Naive thymus-derived CD4-positive, alpha-beta T cell (primary cell): ENCODE measurements around the gene GET4. TPM values are rescaled to one million over a fixed set of nuclear protein-coding genes. Genes with fewer than 3 reads are reported as not detected.
"Not testable (repeated sequence)": the region's sequence is repeated elsewhere in the genome, so short reads cannot be mapped to it uniquely, and the experiment has no call there.

Experiments used
- ATAC-seq: fragments of 150-1000 bp; cut with Tn5 transposase; 2 replicates; pipeline ENCODE4 v1.10.0; 2021; ENCODE audit warnings: mild to moderate bottlenecking, moderate library complexity
- CTCF ChIA-PET: fragments of 350-600 bp; sonication (Branson Sonifier 250); formaldehyde crosslinking; loops from one replicate; lab custom pipeline; 2021; ENCODE audit warnings: antibody characterized with exemption; lab: Charles Lee
- POLR2A ChIA-PET: fragments of 350-600 bp; sonication (Branson Sonifier 250); formaldehyde crosslinking; loops from one replicate; lab custom pipeline; 2021; ENCODE audit warnings: antibody characterized with exemption, inconsistent platforms; lab: Charles Lee
- DNase-seq, 9 donors: peaks; one replicate each; pipeline versions ENCODE4 v3.0.0 to v3.0.0-alpha.2; 2020 to 2022; ENCODE audit warnings: mixed read lengths in 1 of 9
- H3K27ac ChIP-seq: one replicate; pipeline ENCODE4 v1.7.0; 2013; ENCODE audit warnings: mild to moderate bottlenecking, low read depth, low read length, moderate library complexity
- H3K27me3 ChIP-seq, 2 donors: one replicate each; pipeline ENCODE4 v1.7.0; 2013; ENCODE audit warnings: low read length in 2 of 2, mild to moderate bottlenecking in 2 of 2, moderate library complexity in 2 of 2; ENCODE audit not compliant: control insufficient read depth in 2 of 2, insufficient read depth in 2 of 2
- H3K36me3 ChIP-seq, 3 experiments: 1 replicate in 2 of 3; 2 replicates in 1 of 3; pipeline ENCODE4 v1.7.0; 2013; ENCODE audit warnings: low read length in 3 of 3, mild to moderate bottlenecking in 3 of 3, moderate library complexity in 1 of 3; ENCODE audit not compliant: insufficient read depth in 3 of 3, control insufficient read depth in 2 of 3
- H3K4me1 ChIP-seq, 2 donors: one replicate each; pipeline ENCODE4 v1.7.0; 2013; ENCODE audit warnings: low read length in 2 of 2, mild to moderate bottlenecking in 2 of 2, moderate library complexity in 1 of 2; ENCODE audit not compliant: control insufficient read depth in 2 of 2, insufficient read depth in 2 of 2
- H3K4me3 ChIP-seq: 2 replicates; pipeline ENCODE4 v1.7.0; 2013; ENCODE audit warnings: mild to moderate bottlenecking, low read length
- H3K9me3 ChIP-seq, 3 experiments: 1 replicate in 2 of 3; 2 replicates in 1 of 3; pipeline ENCODE4 v1.7.0; 2013; ENCODE audit warnings: low read length in 3 of 3; ENCODE audit not compliant: control insufficient read depth in 2 of 3
- H3K27ac Mint-ChIP-seq, 9 donors: one replicate each; pipeline ENCODE4 v1.8.0; 2020 to 2022; ENCODE audit warnings: mixed read lengths in 9 of 9, mild to moderate bottlenecking in 8 of 9, moderate library complexity in 5 of 9, inconsistent platforms in 2 of 9
- H3K27me3 Mint-ChIP-seq, 5 donors: one replicate each; pipeline ENCODE4 v1.8.0; 2021 to 2022; ENCODE audit warnings: mixed read lengths in 5 of 5, mild to moderate bottlenecking in 1 of 5
- H3K36me3 Mint-ChIP-seq, 5 donors: one replicate each; pipeline ENCODE4 v1.8.0; 2020 to 2022; ENCODE audit warnings: mixed read lengths in 5 of 5, mild to moderate bottlenecking in 3 of 5, inconsistent platforms in 1 of 5
- H3K4me1 Mint-ChIP-seq, 7 donors: one replicate each; pipeline ENCODE4 v1.8.0; 2020 to 2022; ENCODE audit warnings: mixed read lengths in 7 of 7, mild to moderate bottlenecking in 3 of 7, inconsistent platforms in 1 of 7
- H3K4me3 Mint-ChIP-seq, 10 donors: one replicate each; pipeline ENCODE4 v1.8.0; 2020 to 2022; ENCODE audit warnings: mild to moderate bottlenecking in 10 of 10, mixed read lengths in 10 of 10, moderate library complexity in 6 of 10, inconsistent platforms in 2 of 10
- H3K9me3 Mint-ChIP-seq, 11 donors: one replicate each; pipeline ENCODE4 v1.8.0; 2020 to 2022; ENCODE audit warnings: mixed read lengths in 11 of 11, mild to moderate bottlenecking in 4 of 11, inconsistent platforms in 1 of 11, moderate library complexity in 1 of 11
- intact Hi-C, 2 donors: fragments of 100-400 bp; cut with micrococcal nuclease; formaldehyde crosslinking; loops; one replicate each; pipeline ENCODE4 v1.15.1; 2023
- polyA plus RNA-seq, 2 donors: library from polyadenylated mRNA; unstranded; fragments of 300-500 nt; fragmentation: Illumina TruSeq; gene quantifications; one replicate each; pipeline ENCODE4 v1.2.3, GENCODE V29; 2021
- total RNA-seq, 6 experiments: library from RNA in 5 of 6; stranded (reverse) in 5 of 6; gene quantifications; 1 replicate in 5 of 6; 2 replicates in 1 of 6; pipeline ENCODE4 v1.2.3 and lab custom pipeline; 2021 to 2026

GET4 gene
- total and polyA plus RNA-seq, 7 experiments from 2014 or later, result 20.5 to 82.1 (median 51.8) TPM

DNA sequence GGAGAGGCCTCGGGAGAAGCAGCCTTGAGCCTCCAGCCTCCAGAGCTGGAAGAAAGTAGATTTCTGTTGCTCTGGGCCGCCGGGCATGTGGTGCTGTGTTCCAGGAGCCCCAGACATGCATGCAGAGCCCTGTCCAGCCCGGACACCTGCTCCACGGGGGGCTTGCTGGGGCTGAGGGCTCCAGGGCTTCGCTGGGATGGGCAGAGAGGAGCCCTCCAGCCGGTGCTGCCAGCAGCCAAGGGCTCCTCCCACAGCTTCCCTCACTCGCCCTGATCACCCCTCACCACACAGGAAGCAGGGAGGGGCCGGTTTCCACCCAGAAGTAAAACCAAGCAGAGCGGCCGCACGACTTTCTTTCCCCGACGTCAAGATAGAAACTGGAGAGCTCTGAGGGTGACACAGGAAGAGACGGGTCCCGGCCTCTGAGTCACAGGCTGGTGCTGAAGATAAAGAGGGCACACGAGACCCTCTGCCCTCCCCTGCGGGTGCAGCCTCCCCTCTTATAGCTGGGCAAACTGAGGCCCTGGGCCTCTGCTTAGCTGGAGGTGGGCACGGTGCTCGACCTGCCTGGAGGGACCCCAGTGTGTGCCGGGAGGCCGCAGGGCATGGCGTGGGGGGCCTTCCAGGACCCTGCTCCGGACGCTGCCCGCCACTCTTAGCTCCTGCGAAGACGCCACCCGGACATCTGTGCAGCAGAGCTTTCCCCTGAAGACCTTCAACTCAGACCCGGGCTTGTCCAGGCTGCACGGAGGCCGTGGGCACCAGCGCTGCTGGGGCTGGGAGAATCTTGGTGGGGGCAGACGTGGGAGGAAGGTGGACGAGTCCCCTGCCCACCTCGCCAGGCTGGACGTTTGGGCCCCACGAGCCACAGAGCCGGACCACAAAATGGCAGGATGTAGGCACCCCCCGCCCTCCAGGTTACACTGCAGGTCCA is 47.0 kb downstream of the GET4 start:
- H3K27me3 ChIP-seq, result no peaks in the 10 kb centered on the region
- peak overlapping the region; percentile 89 to 96 (median 92) for H3K27ac Mint-ChIP-seq
- ATAC-seq (peak; percentile 93), DNase-seq (peak; percentile 67 to 91 (median 90))
- H3K4me3 Mint-ChIP-seq, result peak overlapping the region; percentile 77 to 90 (median 88)
- ChIA-PET CTCF (interaction anchor here (0.8 to 1.6 kb wide), 4 partner anchors 13 to 252 kb away, joined by 3 to 13 read pairs (median 3); no protein-coding TSS in a partner anchor), POLR2A (interaction anchor here (0.5 to 2.2 kb wide), 11 partner anchors 13 to 595 kb away, joined by 3 to 27 read pairs (median 3); partner anchors contain the start of genes COX19 and GET4)
- H3K36me3 ChIP-seq, result no peaks in the 10 kb centered on the region
- H3K4me1 ChIP-seq, result peaks cover 30% of the 10 kb centered on the region in 2 donors
- peaks cover 0 to 4% (median 0%) of the 10 kb centered on the region in 5 donors for H3K36me3 Mint-ChIP-seq
- H3K9me3 ChIP-seq, result no peaks in the 10 kb centered on the region
- no peaks in the 10 kb centered on the region for H3K27me3 Mint-ChIP-seq
- intact Hi-C loops, result loop anchor here (1.0 to 5.0 kb wide), 17 partner anchors 13 to 776 kb away; partner anchors contain the start of genes ADAP1 (in 2 of the 2), COX19 (in 2 of the 2), GET4 (in 2 of the 2) and GPR146 (in 2 of the 2)
- H3K9me3 Mint-ChIP-seq, result peaks cover 0 to 1% (median 0%) of the 10 kb centered on the region in 11 donors
- peak overlapping the region; percentile 84 for H3K27ac ChIP-seq
- peaks cover 19 to 34% (median 25%) of the 10 kb centered on the region in 7 donors for H3K4me1 Mint-ChIP-seq
- peak overlapping the region; percentile 84 for H3K4me3 ChIP-seq

DNA sequence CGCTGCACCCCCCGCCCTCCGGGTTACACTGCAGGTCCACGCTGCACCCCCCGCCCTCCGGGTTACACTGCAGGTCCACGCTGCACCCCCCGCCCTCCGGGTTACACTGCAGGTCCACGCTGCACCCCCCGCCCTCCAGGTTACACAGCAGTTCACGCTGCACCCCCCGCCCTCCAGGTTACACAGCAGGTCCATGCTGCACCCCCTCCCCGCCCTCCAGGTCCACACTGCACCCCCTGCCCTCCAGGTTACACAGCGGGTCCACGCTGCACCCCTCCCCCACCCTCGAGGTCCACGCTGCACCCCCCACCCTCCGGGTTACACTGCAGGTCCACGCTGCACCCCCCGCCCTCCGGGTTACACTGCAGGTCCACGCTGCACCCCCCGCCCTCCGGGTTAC is 47.7 kb downstream of the GET4 start:
- H3K9me3 Mint-ChIP-seq, H3K9me3 ChIP-seq, H3K36me3 Mint-ChIP-seq, ATAC-seq, DNase-seq, H3K36me3 ChIP-seq, H3K27me3 Mint-ChIP-seq, H3K27me3 ChIP-seq: not testable (repeated sequence)
- intact Hi-C loops, result loop anchor here (5.0 kb wide), 5 partner anchors 92 to 777 kb away; partner anchors contain the start of genes GPR146 (in 2 of the 2) and SUN1 (in 1 of the 2)
- peak overlapping the region; percentile 84 for H3K4me3 ChIP-seq
- H3K4me1 ChIP-seq, result peaks cover 30% of the 10 kb centered on the region in 2 donors
- peak overlapping the region; percentile 84 for H3K27ac ChIP-seq
- peak overlapping the region in 1 of 10 donors; percentile 67 for H3K4me3 Mint-ChIP-seq
- H3K4me1 Mint-ChIP-seq, result peaks cover 19 to 39% (median 29%) of the 10 kb centered on the region in 7 donors
- ChIA-PET POLR2A (interaction anchor here (1.1 to 2.2 kb wide), 4 partner anchors 14 to 102 kb away, joined by 3 to 27 read pairs (median 14); partner anchors contain the start of genes COX19 and GET4), CTCF (interaction anchor here (1.1 kb wide), 1 partner anchor 14 kb away, joined by 13 read pairs; no protein-coding TSS in a partner anchor)
- peak overlapping the region in 2 of 9 donors; percentile 90 to 94 for H3K27ac Mint-ChIP-seq

- Mint-ChIP-seq H3K9me3 (no peaks in the 10 kb centered on the region), H3K36me3 (peaks cover 0 to 7% (median 0%) of the 10 kb centered on the region in 5 donors), H3K4me1 (peaks cover 15 to 35% (median 24%) of the 10 kb centered on the region in 7 donors), H3K4me3 (peak overlapping the region in 6 of 10 donors; percentile 34 to 83 (median 59)), H3K27me3 (no peaks in the 10 kb centered on the region), H3K27ac (peak overlapping the region in 6 of 9 donors; percentile 59 to 87 (median 74))
- peaks cover 30% of the 10 kb centered on the region in 2 donors for H3K4me1 ChIP-seq
- CTCF ChIA-PET, result no interaction called here
- H3K9me3 ChIP-seq, result no peaks in the 10 kb centered on the region
- no peaks in the 10 kb centered on the region for H3K27me3 ChIP-seq
- H3K36me3 ChIP-seq, result no peaks in the 10 kb centered on the region
- POLR2A ChIA-PET, result interaction anchor here (0.8 kb wide), 1 partner anchor 15 kb away, joined by 7 read pairs; no protein-coding TSS in a partner anchor
- DNase-seq (peak in 2 of 9 donors; percentile 17 to 72), ATAC-seq (no peak)
- intact Hi-C loops, result loop anchor here (5.0 kb wide), 5 partner anchors 92 to 777 kb away; partner anchors contain the start of genes GPR146 (in 2 of the 2) and SUN1 (in 1 of the 2)
- H3K27ac ChIP-seq, result peak overlapping the region; percentile 39
- no peak overlapping the region for H3K4me3 ChIP-seq
These were observed 48.3 kb downstream of the GET4 start for GRCh38 chr7:924541-925231.

GRCh38 chr7:925601-926000 is 49.2 kb downstream of the GET4 start:
- intact Hi-C loops, result no loop called here
- Histone ChIP-seq H3K4me1 (peaks cover 30 to 35% of the 10 kb centered on the region in 2 donors), H3K4me3 (no peak overlapping the region), H3K9me3 (no peaks in the 10 kb centered on the region), H3K36me3 (no peaks in the 10 kb centered on the region), H3K27me3 (no peaks in the 10 kb centered on the region), H3K27ac (no peak overlapping the region)
- ChIA-PET POLR2A (interaction anchor here (0.5 kb wide), 1 partner anchor 106 kb away, joined by 3 read pairs; no protein-coding TSS in a partner anchor), CTCF (no interaction called here)
- H3K36me3 Mint-ChIP-seq, result peaks cover 0 to 9% (median 0%) of the 10 kb centered on the region in 5 donors
- peaks cover 15 to 39% (median 26%) of the 10 kb centered on the region in 7 donors for H3K4me1 Mint-ChIP-seq
- H3K27ac Mint-ChIP-seq, result peak overlapping the region in 1 of 9 donors; percentile 53
- H3K27me3 Mint-ChIP-seq, result peaks cover 0 to 2% (median 0%) of the 10 kb centered on the region in 5 donors
- H3K4me3 Mint-ChIP-seq, result peak overlapping the region in 1 of 10 donors; percentile 41
- H3K9me3 Mint-ChIP-seq, result no peaks in the 10 kb centered on the region
- DNase-seq, result peak in 2 of 9 donors; percentile 18 to 23
- ATAC-seq, result peak; percentile 18

DNA sequence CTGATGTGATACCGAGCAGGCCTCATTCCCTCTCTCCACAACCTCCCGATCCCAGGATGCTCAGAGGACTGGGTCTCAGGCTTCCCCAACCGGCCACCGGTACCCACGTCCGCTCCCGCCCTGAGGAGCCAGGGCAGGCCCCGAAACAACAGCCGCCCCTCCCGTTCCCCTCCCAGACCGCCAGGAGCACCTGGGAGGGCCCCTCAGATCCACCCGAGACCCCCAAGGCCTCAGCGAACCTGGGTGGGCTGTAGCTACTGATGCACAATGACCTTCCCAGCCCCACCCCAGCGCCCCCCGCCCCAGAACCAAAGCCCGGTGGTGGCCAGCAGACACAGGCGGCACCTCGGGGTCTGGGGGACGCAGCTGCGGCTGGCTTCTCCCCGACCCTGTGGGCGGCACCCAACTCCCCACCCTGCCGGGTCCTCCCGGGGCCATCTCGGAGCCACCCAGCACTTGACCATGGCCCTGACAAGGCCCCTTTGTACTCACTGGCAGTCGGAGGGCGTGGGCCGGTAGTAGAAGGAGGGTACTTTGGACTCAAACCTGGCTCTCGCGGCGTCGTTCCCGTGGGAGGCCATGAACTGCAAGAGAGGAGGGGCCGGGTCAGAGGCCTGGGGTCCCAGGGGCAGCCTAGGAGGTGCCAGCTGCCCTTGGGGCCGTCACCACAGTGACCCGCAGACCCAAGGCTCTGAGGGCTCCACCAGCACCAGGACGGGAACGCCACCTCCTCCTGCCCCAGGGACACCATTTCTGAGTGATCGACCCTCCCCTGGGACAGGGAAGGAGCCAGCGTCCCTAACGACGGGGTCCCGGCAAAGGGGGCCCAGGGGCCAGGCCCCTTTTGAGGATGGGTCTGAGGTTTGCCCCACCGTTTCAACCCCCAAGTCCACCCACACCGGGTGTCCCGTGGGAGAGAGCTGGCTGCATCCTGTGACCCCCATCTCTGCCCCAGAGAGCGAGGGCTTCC is 50.0 kb downstream of the GET4 start:
- ChIA-PET POLR2A (interaction anchor here (0.5 kb wide), 1 partner anchor 107 kb away, joined by 3 read pairs; no protein-coding TSS in a partner anchor), CTCF (no interaction called here)
- intact Hi-C loops, result no loop called here
- peaks cover 0 to 2% (median 0%) of the 10 kb centered on the region in 5 donors for H3K27me3 Mint-ChIP-seq
- H3K27ac Mint-ChIP-seq, result peak overlapping the region in 2 of 9 donors; percentile 23 to 53
- H3K4me1 ChIP-seq, result peaks cover 30 to 34% of the 10 kb centered on the region in 2 donors
- no peaks in the 10 kb centered on the region for H3K27me3 ChIP-seq
- DNase-seq, result peak in 2 of 9 donors; percentile 4 to 21
- H3K9me3 Mint-ChIP-seq, result no peaks in the 10 kb centered on the region
- ATAC-seq, result no peak
- no peak overlapping the region for H3K4me3 Mint-ChIP-seq
- H3K4me1 Mint-ChIP-seq, result peaks cover 10 to 31% (median 18%) of the 10 kb centered on the region in 7 donors
- H3K27ac ChIP-seq, result no peak overlapping the region
- H3K36me3 Mint-ChIP-seq, result peaks cover 0 to 7% (median 0%) of the 10 kb centered on the region in 5 donors
- H3K9me3 ChIP-seq, result no peaks in the 10 kb centered on the region
- H3K36me3 ChIP-seq, result no peaks in the 10 kb centered on the region
- H3K4me3 ChIP-seq, result no peak overlapping the region
